ENCODE results near the gene GRM1. TPM values are rescaled to one million over a fixed set of nuclear protein-coding genes. Genes with fewer than 3 reads are reported as not detected.

Gene GRM1
- total and polyA plus RNA-seq, 2 experiments from 2014 or later, result 0.29 to 0.63 TPM

- Histone ChIP-seq H3K4me2 (no peak overlapping the region), H3K36me3 (ENCODE audit: insufficient read depth) (no peaks in the 10 kb centered on the region), H3K27me3 (ENCODE audit: insufficient read depth) (no peaks in the 10 kb centered on the region), H3K4me1 (ENCODE audit: insufficient read depth) (no peaks in the 10 kb centered on the region), H3K4me3 (no peak overlapping the region), H3K9me2 (ENCODE audit: insufficient read depth) (no peaks in the 10 kb centered on the region), H3F3A (replicated peaks; ENCODE audit: low read depth) (no peaks in the 10 kb centered on the region), H2AFZ (no peak overlapping the region), H3K79me2 (replicated peaks; ENCODE audit: insufficient read depth) (no peaks in the 10 kb centered on the region), H3K27ac (ENCODE audit: low read depth) (no peak overlapping the region), H4K20me1 (replicated peaks; ENCODE audit: insufficient read depth) (no peaks in the 10 kb centered on the region)
- ATAC-seq (no peak), DNase-seq (ENCODE audit: low spot score) (no peak)
- no peaks in the 10 kb centered on the region for H3K27me3 Mint-ChIP-seq (ENCODE audit: insufficient read depth, low read depth, poor library complexity)
- no peak for TF ChIP-seq STAT1 (IDR thresholded peaks at IDR 0.05; ENCODE audit: unreplicated experiment)
- no peak for TF ChIP-seq ETS1 (IDR thresholded peaks at IDR 0.05)
- TF ChIP-seq POLR2AphosphoS5 (IDR thresholded peaks at IDR 0.05; ENCODE audit: low read depth), result no peak
- TF ChIP-seq, protein P1, sequence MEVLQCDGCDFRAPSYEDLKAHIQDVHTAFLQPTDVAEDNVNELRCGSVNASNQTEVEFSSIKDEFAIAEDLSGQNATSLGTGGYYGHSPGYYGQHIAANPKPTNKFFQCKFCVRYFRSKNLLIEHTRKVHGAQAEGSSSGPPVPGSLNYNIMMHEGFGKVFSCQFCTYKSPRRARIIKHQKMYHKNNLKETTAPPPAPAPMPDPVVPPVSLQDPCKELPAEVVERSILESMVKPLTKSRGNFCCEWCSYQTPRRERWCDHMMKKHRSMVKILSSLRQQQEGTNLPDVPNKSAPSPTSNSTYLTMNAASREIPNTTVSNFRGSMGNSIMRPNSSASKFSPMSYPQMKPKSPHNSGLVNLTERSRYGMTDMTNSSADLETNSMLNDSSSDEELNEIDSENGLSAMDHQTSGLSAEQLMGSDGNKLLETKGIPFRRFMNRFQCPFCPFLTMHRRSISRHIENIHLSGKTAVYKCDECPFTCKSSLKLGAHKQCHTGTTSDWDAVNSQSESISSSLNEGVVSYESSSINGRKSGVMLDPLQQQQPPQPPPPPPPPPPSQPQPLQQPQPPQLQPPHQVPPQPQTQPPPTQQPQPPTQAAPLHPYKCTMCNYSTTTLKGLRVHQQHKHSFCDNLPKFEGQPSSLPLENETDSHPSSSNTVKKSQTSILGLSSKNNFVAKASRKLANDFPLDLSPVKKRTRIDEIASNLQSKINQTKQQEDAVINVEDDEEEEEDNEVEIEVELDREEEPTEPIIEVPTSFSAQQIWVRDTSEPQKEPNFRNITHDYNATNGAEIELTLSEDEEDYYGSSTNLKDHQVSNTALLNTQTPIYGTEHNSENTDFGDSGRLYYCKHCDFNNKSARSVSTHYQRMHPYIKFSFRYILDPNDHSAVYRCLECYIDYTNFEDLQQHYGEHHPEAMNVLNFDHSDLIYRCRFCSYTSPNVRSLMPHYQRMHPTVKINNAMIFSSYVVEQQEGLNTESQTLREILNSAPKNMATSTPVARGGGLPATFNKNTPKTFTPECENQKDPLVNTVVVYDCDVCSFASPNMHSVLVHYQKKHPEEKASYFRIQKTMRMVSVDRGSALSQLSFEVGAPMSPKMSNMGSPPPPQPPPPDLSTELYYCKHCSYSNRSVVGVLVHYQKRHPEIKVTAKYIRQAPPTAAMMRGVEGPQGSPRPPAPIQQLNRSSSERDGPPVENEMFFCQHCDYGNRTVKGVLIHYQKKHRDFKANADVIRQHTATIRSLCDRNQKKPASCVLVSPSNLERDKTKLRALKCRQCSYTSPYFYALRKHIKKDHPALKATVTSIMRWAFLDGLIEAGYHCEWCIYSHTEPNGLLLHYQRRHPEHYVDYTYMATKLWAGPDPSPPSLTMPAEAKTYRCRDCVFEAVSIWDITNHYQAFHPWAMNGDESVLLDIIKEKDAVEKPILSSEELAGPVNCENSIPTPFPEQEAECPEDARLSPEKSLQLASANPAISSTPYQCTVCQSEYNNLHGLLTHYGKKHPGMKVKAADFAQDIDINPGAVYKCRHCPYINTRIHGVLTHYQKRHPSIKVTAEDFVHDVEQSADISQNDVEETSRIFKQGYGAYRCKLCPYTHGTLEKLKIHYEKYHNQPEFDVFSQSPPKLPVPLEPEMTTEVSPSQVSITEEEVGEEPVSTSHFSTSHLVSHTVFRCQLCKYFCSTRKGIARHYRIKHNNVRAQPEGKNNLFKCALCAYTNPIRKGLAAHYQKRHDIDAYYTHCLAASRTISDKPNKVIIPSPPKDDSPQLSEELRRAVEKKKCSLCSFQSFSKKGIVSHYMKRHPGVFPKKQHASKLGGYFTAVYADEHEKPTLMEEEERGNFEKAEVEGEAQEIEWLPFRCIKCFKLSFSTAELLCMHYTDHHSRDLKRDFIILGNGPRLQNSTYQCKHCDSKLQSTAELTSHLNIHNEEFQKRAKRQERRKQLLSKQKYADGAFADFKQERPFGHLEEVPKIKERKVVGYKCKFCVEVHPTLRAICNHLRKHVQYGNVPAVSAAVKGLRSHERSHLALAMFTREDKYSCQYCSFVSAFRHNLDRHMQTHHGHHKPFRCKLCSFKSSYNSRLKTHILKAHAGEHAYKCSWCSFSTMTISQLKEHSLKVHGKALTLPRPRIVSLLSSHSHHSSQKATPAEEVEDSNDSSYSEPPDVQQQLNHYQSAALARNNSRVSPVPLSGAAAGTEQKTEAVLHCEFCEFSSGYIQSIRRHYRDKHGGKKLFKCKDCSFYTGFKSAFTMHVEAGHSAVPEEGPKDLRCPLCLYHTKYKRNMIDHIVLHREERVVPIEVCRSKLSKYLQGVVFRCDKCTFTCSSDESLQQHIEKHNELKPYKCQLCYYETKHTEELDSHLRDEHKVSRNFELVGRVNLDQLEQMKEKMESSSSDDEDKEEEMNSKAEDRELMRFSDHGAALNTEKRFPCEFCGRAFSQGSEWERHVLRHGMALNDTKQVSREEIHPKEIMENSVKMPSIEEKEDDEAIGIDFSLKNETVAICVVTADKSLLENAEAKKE (CRISPR knock-in tag; IDR thresholded peaks at IDR 0.05), result no peak
- no peak for TF ChIP-seq ZNF331 (CRISPR knock-in tag; IDR thresholded peaks at IDR 0.05; ENCODE audit: low read depth)
- no peak for TF ChIP-seq NANOG (IDR thresholded peaks at IDR 0.05; ENCODE audit: borderline replicate concordance)
- TF ChIP-seq, protein P2, sequence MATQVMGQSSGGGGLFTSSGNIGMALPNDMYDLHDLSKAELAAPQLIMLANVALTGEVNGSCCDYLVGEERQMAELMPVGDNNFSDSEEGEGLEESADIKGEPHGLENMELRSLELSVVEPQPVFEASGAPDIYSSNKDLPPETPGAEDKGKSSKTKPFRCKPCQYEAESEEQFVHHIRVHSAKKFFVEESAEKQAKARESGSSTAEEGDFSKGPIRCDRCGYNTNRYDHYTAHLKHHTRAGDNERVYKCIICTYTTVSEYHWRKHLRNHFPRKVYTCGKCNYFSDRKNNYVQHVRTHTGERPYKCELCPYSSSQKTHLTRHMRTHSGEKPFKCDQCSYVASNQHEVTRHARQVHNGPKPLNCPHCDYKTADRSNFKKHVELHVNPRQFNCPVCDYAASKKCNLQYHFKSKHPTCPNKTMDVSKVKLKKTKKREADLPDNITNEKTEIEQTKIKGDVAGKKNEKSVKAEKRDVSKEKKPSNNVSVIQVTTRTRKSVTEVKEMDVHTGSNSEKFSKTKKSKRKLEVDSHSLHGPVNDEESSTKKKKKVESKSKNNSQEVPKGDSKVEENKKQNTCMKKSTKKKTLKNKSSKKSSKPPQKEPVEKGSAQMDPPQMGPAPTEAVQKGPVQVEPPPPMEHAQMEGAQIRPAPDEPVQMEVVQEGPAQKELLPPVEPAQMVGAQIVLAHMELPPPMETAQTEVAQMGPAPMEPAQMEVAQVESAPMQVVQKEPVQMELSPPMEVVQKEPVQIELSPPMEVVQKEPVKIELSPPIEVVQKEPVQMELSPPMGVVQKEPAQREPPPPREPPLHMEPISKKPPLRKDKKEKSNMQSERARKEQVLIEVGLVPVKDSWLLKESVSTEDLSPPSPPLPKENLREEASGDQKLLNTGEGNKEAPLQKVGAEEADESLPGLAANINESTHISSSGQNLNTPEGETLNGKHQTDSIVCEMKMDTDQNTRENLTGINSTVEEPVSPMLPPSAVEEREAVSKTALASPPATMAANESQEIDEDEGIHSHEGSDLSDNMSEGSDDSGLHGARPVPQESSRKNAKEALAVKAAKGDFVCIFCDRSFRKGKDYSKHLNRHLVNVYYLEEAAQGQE (IDR thresholded peaks at IDR 0.05; ENCODE audit: unreplicated experiment), result no peak
- TF ChIP-seq CREB1 (CRISPR knock-in tag; IDR thresholded peaks at IDR 0.05; ENCODE audit: low read depth), result no peak
- no peak for TF ChIP-seq EZH2 (IDR thresholded peaks at IDR 0.05; ENCODE audit: low read depth, unreplicated experiment)
- no peak for TF ChIP-seq EZH2phosphoT487 (IDR thresholded peaks at IDR 0.05; ENCODE audit: unreplicated experiment)
- TF ChIP-seq ZNF114 (CRISPR knock-in tag; IDR thresholded peaks at IDR 0.05), result no peak
- TF ChIP-seq, protein P3, sequence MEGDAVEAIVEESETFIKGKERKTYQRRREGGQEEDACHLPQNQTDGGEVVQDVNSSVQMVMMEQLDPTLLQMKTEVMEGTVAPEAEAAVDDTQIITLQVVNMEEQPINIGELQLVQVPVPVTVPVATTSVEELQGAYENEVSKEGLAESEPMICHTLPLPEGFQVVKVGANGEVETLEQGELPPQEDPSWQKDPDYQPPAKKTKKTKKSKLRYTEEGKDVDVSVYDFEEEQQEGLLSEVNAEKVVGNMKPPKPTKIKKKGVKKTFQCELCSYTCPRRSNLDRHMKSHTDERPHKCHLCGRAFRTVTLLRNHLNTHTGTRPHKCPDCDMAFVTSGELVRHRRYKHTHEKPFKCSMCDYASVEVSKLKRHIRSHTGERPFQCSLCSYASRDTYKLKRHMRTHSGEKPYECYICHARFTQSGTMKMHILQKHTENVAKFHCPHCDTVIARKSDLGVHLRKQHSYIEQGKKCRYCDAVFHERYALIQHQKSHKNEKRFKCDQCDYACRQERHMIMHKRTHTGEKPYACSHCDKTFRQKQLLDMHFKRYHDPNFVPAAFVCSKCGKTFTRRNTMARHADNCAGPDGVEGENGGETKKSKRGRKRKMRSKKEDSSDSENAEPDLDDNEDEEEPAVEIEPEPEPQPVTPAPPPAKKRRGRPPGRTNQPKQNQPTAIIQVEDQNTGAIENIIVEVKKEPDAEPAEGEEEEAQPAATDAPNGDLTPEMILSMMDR (conservative IDR thresholded peaks at IDR 0.05; ENCODE audit: low read depth in 2 of 2), result no peak
- TF ChIP-seq JUNB (IDR thresholded peaks at IDR 0.05; ENCODE audit: unreplicated experiment), result no peak
- H3K4me1 Mint-ChIP-seq, result no peaks in the 10 kb centered on the region
- H3K4me3 Mint-ChIP-seq, result no peak overlapping the region
- H3K27ac Mint-ChIP-seq, result no peak overlapping the region
- peaks cover 12% of the 10 kb centered on the region for H3K9me3 Mint-ChIP-seq
- peaks cover 7% of the 10 kb centered on the region; the same call in 2 of the 3 replicates for H3K36me3 Mint-ChIP-seq (ENCODE audit: low read depth)
Measured at GRCh38 chr6:146110990-146111389, 82.1 kb downstream of the GRM1 start.
